HG03565 (cell line): ENCODE data around the gene STAU1.
"Not testable (repeated sequence)": the region's sequence is repeated elsewhere in the genome, so short reads cannot be mapped to it uniquely, and the experiment has no call there.

Source experiments
- ATAC-seq: cut with Tn5 transposase; IDR thresholded peaks from one replicate; pipeline ENCODE4 v1.9.1; 2021; ENCODE audit warnings: mild to moderate bottlenecking, moderate library complexity; ENCODE audit not compliant: unreplicated experiment

STAU1 gene, protein sequence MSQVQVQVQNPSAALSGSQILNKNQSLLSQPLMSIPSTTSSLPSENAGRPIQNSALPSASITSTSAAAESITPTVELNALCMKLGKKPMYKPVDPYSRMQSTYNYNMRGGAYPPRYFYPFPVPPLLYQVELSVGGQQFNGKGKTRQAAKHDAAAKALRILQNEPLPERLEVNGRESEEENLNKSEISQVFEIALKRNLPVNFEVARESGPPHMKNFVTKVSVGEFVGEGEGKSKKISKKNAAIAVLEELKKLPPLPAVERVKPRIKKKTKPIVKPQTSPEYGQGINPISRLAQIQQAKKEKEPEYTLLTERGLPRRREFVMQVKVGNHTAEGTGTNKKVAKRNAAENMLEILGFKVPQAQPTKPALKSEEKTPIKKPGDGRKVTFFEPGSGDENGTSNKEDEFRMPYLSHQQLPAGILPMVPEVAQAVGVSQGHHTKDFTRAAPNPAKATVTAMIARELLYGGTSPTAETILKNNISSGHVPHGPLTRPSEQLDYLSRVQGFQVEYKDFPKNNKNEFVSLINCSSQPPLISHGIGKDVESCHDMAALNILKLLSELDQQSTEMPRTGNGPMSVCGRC

DNA sequence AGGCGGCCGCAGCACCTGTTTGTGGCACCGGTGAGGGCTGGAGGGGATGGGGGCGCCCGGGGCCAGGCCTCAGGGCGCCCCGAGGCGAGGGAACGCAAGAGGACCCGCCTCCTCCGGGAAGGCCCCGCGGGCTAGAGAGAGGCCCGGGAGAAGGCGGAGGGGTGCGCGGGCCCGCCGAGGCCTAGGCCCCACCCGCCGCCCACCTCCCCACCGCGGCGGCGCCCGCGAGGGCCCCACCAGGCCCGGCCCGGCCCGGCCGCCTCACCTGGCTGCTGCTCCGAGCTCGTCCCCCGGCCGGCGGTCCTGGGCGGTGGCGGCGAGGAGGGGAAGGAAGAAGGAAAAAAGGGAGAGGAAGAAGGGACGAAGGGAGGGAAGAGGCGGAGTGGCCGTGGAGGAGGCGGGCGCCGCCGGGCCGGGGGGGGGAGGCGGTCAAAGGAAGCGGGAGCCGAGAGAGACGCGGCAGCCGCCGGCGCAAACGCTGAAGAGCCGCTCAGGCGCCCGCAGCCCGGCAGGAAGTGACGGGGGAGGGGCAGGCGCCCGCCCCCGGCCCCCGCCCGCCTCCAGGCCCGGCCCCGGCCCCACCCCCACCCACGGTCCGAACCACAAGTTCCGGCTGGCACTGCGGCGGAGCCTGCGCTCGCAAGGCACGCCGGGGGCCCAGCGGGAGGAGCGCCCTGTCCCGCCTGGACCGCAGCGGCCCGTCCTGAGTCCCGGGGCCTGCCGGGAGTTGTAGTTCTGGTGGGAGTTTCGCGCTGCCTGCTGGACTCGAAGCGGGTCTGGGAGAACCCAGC lies at the start of gene STAU1:
Gene STAU1 (minus strand): TSS at position 484 of the 791 bp plus-strand sequence. CDS start 22,133 bp downstream, outside the sequence.
- ATAC-seq: peak; percentile 83

GRCh38 chr20:49237531-49237930 lies 49.4 kb upstream of the STAU1 start:
- no peak for ATAC-seq

DNA sequence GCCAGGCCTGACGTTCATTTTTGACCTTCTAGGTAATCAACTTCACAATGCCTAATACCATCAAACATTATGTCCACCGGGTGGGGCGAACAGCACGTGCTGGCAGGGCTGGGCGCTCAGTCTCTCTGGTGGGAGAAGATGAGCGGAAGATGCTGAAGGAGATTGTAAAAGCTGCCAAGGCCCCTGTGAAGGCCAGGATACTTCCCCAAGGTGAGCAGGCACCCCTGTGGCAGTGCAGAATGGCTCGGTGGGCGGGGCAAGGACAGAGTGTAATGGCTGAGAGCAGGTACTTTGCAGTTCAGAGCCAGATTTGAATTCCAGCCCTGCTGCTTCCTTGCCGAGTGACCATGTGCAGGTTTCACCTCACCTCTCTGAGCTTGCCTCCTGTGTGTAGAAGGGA lies 48.2 kb upstream of the STAU1 start:
- ATAC-seq: no peak

DNA sequence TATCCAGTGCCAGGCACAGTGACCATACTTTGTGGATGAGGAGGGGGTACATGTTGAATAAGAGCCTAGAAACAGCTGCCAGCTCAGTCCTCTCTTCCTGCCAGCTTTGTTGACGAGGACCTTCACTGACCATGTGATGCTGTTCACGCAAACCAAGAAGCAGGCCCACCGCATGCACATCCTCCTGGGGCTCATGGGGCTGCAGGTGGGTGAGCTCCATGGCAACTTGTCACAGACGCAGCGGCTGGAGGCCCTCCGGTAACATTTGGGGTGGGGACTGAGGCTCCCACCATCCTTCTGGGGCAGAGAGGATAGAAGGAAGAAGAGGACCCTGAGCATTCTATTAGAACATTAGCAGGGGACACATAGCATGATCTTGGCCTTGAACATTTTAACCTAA lies 46.7 kb upstream of the STAU1 start:
- ATAC-seq: no peak

- no peak for ATAC-seq
Observed at GRCh38 chr20:49233226-49233625, 45.1 kb upstream of the STAU1 start.

DNA sequence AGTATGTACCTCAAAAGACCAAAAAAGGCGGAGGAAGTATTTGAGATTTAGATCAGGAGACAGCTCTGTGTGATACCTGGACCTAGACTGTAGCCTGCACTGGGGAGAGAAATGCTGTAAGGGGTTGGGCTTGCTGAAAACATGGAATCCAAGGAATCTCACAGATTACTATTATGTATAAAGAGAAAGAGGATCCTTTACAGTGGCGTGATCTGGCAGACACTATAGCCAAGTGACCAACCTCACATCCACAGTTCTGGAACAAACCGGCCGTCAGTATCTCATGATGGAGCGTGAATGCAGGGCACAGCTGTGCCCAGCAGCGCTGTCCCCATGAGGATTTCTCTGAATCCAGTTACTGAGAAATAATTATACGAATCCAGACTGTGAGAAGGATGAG lies 43.3 kb upstream of the STAU1 start:
- no peak for ATAC-seq

- ATAC-seq: no peak
Observed at GRCh38 chr20:49230561-49231133, 42.5 kb upstream of the STAU1 start.

GRCh38 chr20:49230021-49230420 lies 41.9 kb upstream of the STAU1 start:
- ATAC-seq: no peak

- no peak for ATAC-seq
Observed at GRCh38 chr20:49229381-49229780, 41.2 kb upstream of the STAU1 start.

DNA sequence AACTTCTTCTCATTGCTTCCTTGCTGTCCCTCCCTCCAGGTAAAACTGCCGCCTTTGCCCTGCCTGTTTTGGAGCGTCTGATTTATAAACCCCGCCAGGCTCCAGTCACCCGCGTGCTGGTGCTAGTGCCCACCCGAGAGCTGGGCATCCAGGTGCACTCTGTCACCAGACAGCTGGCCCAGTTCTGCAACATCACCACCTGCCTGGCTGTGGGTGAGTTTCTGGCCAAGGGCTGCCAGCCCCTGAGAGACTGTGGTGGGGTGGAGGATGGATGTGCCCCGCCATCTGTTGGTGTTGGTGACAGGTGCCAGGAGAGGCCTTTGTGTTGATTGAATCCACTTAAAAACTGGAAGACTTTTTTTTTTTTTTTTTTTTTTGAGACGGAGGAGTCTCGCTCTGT lies 40.5 kb upstream of the STAU1 start:
- no peak for ATAC-seq

DNA sequence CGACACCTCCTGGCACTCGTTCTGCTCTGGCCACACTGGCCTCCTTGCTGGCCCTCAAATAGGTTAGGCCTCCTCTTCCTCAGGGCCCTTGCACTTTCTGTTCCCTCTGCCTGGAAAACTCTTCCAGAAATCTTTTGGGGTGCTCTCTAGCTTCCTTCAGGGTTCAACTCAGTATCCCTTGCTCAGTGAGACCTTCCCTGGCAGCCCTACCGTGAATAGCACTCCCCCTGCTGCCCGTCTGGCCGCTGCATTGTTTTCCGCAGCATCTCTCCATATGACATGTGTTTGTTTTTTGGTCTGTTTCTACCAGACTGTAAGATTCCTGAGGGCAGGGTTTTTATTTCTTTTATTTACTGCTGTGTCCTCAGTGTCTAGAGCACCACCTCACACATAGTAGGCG lies 37.8 kb upstream of the STAU1 start:
- ATAC-seq: no peak

DNA sequence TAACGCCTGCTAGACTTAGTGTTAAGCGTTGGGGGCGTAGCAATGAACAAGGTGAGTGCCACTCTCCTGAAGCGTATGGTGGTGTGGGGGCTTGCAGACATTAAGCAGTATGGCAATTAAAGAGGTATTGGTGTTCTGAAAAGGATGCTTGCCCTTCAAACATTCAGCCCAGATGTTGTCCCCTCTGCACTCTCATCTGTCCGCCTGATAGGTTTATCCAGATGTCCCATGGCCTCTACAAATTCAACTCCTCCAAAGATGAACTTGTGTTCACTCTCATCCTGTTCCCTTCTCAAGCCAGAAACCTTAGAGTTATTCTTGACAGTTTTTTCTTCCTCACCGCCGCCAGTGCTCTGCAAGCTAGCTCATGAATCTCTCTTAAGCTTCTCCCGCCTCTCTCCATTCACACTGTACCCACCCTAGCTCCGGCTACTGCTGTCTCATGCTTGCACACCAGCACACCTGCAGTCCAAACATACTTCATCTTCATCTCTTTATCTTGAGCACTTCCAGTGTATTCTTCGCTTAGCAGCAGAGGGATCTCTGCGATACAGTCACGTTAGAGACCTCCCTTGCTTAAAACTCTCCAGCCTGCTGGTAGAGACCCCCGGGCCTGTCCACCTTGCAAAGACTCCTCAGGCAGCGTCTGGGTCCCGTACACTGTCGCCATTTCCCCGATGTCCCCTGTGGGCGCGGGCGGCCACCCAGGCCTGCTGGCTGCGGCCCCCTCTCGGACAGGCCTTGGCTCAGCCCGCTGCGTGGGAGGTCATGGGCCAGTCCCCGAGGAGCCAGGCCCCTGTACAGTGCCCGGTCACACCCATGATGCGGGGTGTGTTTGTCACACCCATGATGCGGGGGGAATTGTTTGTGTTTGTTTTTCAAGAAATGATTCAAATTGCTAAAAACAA lies 32.0 kb upstream of the STAU1 start:
- ATAC-seq: no peak

GRCh38 chr20:49219091-49219923 lies 31.2 kb upstream of the STAU1 start, which contains the start of gene DDX27:
Gene DDX27, plus strand, starts transcription at chr20:49219416. Its CDS starts 33 bp downstream, at chr20:49219449.
- peak; percentile 83 for ATAC-seq

DNA sequence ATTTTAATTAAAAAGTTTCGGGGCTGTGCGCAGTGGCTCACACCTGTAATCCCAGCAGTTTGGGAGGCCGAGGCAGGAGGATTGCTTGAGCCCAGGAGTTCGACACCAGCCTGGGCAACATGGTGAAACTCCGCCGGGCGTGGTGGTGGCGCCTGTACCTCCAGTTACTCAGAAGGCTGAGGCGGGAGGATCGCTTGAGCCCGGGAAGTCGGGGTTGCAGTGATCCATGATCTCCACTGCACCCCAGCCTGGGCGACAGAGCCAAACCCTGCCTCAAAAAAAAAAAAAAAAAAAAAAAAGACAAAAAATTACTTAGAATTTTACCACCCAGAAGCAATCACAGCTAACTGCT lies 30.6 kb upstream of the STAU1 start:
- ATAC-seq: not testable (repeated sequence)

DNA sequence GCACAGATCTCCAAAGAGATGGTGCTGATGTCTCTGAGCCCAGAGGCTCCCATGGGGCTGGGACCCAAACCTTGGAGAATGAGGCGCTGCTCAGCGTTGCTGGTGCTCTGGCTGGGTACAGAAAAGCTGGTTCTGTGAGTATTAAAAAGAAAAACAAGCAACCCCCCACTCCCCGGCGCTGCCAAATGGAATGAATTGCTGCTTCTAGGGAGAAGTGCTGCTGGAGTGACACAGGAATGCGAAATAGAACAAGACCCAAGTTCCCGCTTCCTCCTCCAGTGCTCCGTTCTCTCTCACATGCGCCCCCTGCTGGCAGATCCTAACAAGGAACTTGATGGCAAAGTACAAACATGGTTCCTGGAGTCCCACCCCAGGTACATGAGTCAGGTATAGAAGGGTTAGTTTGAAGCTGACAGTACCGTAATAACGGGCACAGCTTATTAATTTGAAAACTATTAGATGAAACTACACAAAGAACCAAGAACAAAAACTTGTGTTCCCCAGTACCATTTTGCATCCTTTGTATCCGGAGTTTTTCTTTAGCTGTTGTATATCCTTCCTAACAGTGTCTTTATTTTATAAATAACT lies 29.0 kb upstream of the STAU1 start:
- ATAC-seq: no peak

DNA sequence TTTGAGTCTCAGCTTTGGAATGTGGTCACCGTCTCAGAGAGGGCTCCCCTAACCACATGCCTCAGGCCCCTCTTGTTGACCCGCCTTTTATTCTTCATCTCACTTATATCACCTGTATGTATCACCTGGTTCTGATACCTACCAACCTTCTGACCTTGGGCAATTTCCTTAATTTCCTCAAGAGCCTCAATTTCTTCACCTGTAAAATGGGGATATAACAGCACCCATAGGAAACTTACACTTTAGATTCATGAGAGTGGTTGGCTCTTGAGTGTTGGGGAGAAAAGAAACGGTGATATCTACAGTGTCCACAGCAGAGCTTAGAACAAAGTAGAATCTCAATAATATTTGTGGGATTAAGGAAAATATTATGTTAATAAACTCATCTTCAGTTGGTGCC lies 27.1 kb upstream of the STAU1 start:
- ATAC-seq: no peak

DNA sequence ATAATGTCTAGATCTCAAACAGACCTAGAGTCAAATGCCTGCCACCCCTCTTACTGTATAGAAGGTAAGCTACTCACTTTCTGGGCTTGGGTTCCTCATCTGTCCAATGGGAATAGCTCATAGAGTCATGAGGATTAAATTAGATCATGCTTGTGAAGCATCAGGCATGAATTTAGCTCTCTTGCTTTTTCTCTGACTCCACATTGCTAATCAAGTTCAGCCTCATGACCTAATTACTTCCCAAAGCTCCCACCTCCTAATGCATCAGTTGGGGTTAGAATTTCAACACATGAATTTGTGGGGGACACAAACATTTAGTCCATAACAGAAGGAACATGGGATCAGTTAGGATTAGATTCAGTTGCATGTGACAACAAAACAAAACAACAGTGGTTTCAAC lies 26.4 kb upstream of the STAU1 start:
- no peak for ATAC-seq

DNA sequence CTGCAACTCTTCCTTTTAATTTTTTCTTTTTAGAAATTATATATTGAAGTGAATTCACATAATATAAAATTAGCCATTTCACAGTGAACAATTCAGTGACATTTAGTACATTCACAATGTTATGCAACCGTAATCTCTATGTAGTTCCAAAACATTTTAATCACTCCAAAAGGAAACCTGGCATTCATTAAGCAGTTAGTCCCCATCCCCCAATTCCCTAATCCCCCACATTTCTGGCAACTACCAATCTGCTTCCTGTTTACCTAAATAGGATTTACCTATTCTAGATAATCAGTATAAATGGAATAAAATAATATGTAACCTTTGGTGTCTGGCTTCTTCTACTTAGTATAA lies 22.6 kb upstream of the STAU1 start:
- no peak for ATAC-seq

- no peak for ATAC-seq
Observed at GRCh38 chr20:49210101-49210756, 22.1 kb upstream of the STAU1 start.
